A673 (cell line): ENCODE measurements around the gene AGO3.

ENCODE experiments used
- EZH2 ChIP-seq: fragments of 200-600 bp; sonication (generic); IDR thresholded peaks from 2 replicates; pipeline ENCODE4 v1.6.1; 2017; ENCODE audit warnings: borderline replicate concordance, low read depth, mild to moderate bottlenecking, mixed read lengths, antibody characterized with exemption, low read length; ENCODE audit not compliant: poor library complexity, severe bottlenecking
- TF ChIP-seq, protein P1 (sequence below): fragments of 300-800, 200-600 bp; sonication (generic); conservative IDR thresholded peaks from 2 replicates; pipeline ENCODE4 v1.5.1; 2017; ENCODE audit warnings: low read depth, mild to moderate bottlenecking, antibody characterized with exemption, low read length, moderate library complexity, mixed read lengths

DNA sequence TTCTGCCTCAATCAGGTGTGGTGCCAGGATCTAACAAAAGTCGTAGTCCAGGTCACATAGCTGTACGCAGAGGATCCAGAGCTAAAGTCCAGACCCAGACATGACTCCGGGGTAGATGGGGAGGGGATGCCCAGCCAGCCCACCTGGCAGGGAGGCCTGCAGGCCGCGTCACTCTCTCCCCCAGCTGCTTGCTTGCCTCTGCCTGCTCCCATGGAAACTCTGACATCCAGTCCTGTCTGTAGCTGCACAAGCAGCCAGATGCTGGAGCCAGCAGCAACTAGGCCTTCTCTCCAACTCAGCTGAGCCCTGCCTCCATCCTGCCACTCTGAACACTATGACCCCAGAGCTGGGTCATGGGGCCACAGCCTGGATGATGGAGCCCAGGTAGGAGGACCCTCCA, 186.0 kb downstream of the AGO3 start:
- TF ChIP-seq, protein P1, sequence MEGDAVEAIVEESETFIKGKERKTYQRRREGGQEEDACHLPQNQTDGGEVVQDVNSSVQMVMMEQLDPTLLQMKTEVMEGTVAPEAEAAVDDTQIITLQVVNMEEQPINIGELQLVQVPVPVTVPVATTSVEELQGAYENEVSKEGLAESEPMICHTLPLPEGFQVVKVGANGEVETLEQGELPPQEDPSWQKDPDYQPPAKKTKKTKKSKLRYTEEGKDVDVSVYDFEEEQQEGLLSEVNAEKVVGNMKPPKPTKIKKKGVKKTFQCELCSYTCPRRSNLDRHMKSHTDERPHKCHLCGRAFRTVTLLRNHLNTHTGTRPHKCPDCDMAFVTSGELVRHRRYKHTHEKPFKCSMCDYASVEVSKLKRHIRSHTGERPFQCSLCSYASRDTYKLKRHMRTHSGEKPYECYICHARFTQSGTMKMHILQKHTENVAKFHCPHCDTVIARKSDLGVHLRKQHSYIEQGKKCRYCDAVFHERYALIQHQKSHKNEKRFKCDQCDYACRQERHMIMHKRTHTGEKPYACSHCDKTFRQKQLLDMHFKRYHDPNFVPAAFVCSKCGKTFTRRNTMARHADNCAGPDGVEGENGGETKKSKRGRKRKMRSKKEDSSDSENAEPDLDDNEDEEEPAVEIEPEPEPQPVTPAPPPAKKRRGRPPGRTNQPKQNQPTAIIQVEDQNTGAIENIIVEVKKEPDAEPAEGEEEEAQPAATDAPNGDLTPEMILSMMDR = no peak
- TF ChIP-seq EZH2 = no peak
